Activated T-cell treated with anti-CD3 and anti-CD28 coated beads for 24 hours (primary cell): ENCODE measurements around the gene SLX9.
A peak's percentile ranks its signal among the peaks of the same experiment; 100 is the strongest.

ENCODE experiments used
- DNase-seq: peaks from one replicate; pipeline ENCODE4 v3.0.0-alpha.2; 2020; ENCODE audit warnings: low read depth

The SLX9 gene

GRCh38 chr21:44939532-44940115 lies at the start of gene SLX9:
Gene SLX9 (plus strand): TSS chr21:44940029. CDS start chr21:44940058, 29 bp downstream.
- DNase-seq, result peak; percentile 81

- DNase-seq, result no peak
These were observed 49.4 kb upstream of the SLX9 start for GRCh38 chr21:44890338-44890931.

GRCh38 chr21:44890961-44891541 lies 48.8 kb upstream of the SLX9 start:
- DNase-seq, result no peak

GRCh38 chr21:44891631-44892031 lies 48.2 kb upstream of the SLX9 start:
- DNase-seq, result no peak

- DNase-seq, result no peak
These were observed 47.7 kb upstream of the SLX9 start for GRCh38 chr21:44892095-44892494.

GRCh38 chr21:44892536-44893277 lies 47.1 kb upstream of the SLX9 start:
- peak; percentile 72 for DNase-seq

GRCh38 chr21:44893278-44893556 lies 46.6 kb upstream of the SLX9 start:
- no peak for DNase-seq

GRCh38 chr21:44893948-44894656 lies 45.7 kb upstream of the SLX9 start:
- DNase-seq, result no peak

GRCh38 chr21:44894687-44895302 lies 45.0 kb upstream of the SLX9 start:
- DNase-seq, result no peak

- DNase-seq, result no peak
These were observed 44.0 kb upstream of the SLX9 start for GRCh38 chr21:44895859-44896258.

- no peak for DNase-seq
These were observed 43.1 kb upstream of the SLX9 start for GRCh38 chr21:44896561-44897286.

- no peak for DNase-seq
These were observed 42.4 kb upstream of the SLX9 start for GRCh38 chr21:44897326-44898010.

GRCh38 chr21:44898011-44898488 lies 41.8 kb upstream of the SLX9 start:
- DNase-seq, result no peak

- no peak for DNase-seq
These were observed 40.7 kb upstream of the SLX9 start for GRCh38 chr21:44898851-44899767.

GRCh38 chr21:44899768-44900558 lies 39.9 kb upstream of the SLX9 start:
- DNase-seq, result no peak

- no peak for DNase-seq
These were observed 39.1 kb upstream of the SLX9 start for GRCh38 chr21:44900559-44901251.

- DNase-seq, result no peak
These were observed 38.3 kb upstream of the SLX9 start for GRCh38 chr21:44901391-44902074.
